Cardiac muscle cell (in vitro differentiated cells and primary cell): Measurements from ENCODE around the gene WDFY3. TPM values are rescaled to one million over a fixed set of nuclear protein-coding genes. Genes with fewer than 3 reads are reported as not detected.

Experiments
- DNase-seq, 2 donors: peaks; one replicate each; pipeline versions ENCODE4 v3.0.0 to v3.0.0-alpha.2; 2010 to 2017; ENCODE audit warnings: low read depth in 1 of 2, low spot score in 1 of 2
- H3K27ac ChIP-seq: fragments of 200-600 bp; sonication (generic); 2 replicates; pipeline ENCODE4 v1.5.1; 2016
- H3K27me3 ChIP-seq: fragments of 200-600 bp; sonication (generic); 2 replicates; pipeline ENCODE4 v1.6.0; 2016; ENCODE audit warnings: control low read depth
- H3K36me3 ChIP-seq: fragments of 200-600 bp; sonication (generic); 2 replicates; pipeline ENCODE4 v1.5.1; 2016; ENCODE audit warnings: control low read depth
- H3K4me1 ChIP-seq: fragments of 200-600 bp; sonication (generic); 2 replicates; pipeline ENCODE4 v1.8.1; 2017; ENCODE audit warnings: low read depth, mild to moderate bottlenecking, mixed run types
- H3K4me3 ChIP-seq: fragments of 200-600 bp; sonication (generic); 2 replicates; pipeline ENCODE4 v1.5.1; 2016; ENCODE audit warnings: mild to moderate bottlenecking
- H3K9me3 ChIP-seq: fragments of 200-600 bp; sonication (generic); 2 replicates; pipeline ENCODE4 v1.5.1; 2017; ENCODE audit warnings: low read depth, mild to moderate bottlenecking, control low read depth
- polyA plus RNA-seq: library from polyadenylated mRNA; unstranded; fragments of >200 nt; fragmentation: Nextera tagmentation; extraction: Ambion mirVana; gene quantifications from 2 replicates; pipeline ENCODE4 v1.2.1, GENCODE V29; 2016
- total RNA-seq: library from RNA; depleted of rRNA; stranded (reverse); fragments of >200 nt; gene quantifications from 2 replicates; pipeline ENCODE4 v1.2.3, GENCODE V29; 2016
- TF ChIP-seq, protein P1 (sequence below): IDR thresholded peaks from 2 replicates; pipeline ENCODE4 v1.5.1; 2012; ENCODE audit warnings: low read depth, mild to moderate bottlenecking, low read length

WDFY3 gene
- total and polyA plus RNA-seq, 2 experiments from 2014 or later = 9.6 to 59.0 TPM

DNA sequence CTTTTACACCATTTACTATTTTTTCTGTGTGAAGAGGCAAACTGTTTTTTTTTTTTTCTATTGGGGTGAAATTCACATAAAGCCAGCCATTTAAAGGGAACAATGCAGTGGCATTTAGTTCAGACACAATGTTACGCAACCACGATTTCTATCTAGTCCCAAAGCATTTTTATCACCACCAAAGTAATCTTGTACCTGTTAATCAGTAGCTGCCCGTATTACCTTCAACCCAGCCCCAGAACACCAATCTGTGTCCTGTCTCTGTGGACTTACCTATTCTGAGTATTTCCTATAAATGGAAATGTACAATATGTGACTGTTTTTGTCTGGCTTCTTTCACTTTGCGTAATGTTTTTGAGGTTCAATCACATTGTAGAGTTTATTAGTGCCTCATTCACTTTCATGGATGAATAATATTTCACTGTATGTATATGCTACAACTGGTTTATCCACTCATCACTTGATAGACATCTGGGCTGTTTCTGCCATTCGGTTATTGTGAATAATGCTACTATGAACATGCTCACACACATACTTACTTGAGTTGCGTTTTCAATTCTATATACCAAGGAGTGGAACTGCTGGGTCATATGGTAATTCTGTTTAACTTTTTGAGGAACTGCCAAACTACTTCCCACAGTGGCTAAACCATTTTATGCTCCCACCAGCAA lies 267.4 kb downstream of the WDFY3 start:
- no peak overlapping the region for H3K27ac ChIP-seq
- no peak for DNase-seq
- TF ChIP-seq, protein P1, sequence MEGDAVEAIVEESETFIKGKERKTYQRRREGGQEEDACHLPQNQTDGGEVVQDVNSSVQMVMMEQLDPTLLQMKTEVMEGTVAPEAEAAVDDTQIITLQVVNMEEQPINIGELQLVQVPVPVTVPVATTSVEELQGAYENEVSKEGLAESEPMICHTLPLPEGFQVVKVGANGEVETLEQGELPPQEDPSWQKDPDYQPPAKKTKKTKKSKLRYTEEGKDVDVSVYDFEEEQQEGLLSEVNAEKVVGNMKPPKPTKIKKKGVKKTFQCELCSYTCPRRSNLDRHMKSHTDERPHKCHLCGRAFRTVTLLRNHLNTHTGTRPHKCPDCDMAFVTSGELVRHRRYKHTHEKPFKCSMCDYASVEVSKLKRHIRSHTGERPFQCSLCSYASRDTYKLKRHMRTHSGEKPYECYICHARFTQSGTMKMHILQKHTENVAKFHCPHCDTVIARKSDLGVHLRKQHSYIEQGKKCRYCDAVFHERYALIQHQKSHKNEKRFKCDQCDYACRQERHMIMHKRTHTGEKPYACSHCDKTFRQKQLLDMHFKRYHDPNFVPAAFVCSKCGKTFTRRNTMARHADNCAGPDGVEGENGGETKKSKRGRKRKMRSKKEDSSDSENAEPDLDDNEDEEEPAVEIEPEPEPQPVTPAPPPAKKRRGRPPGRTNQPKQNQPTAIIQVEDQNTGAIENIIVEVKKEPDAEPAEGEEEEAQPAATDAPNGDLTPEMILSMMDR = no peak
- H3K27me3 ChIP-seq = no peaks in the 10 kb centered on the region
- no peaks in the 10 kb centered on the region for H3K4me1 ChIP-seq
- H3K9me3 ChIP-seq = no peaks in the 10 kb centered on the region
- H3K36me3 ChIP-seq = peaks cover 64% of the 10 kb centered on the region
- no peak overlapping the region for H3K4me3 ChIP-seq

DNA sequence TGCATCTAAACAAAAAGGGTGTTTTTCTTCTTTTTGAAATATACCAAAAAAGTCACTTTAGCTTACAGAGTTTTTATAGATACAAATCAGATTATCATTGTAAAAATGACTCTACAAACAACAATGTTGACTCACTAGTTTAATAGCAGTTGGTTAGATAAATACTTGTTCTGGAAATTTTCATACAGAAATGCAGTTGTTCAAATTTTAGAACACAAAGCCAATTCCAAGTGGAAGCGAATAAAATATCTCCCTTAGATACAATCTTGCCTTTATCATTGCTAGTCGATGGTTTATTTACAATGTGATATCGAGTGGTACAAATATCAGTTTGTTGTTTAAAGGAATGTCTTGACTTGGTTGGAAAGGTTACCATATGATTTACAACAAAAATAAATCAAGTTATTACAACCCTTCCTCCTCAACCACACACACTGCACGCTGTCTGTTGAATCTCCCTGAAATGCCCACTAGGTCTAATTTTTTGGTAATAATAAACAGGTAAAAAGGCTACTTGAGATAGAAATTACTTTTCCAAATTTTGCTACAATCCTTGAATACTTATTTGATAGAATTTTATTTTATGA lies 268.8 kb downstream of the WDFY3 start:
- H3K27ac ChIP-seq = no peak overlapping the region
- no peak overlapping the region for H3K4me3 ChIP-seq
- H3K36me3 ChIP-seq = peaks cover 65% of the 10 kb centered on the region
- DNase-seq = no peak
- no peaks in the 10 kb centered on the region for H3K4me1 ChIP-seq
- TF ChIP-seq, protein P1 = no peak
- H3K27me3 ChIP-seq = no peaks in the 10 kb centered on the region
- H3K9me3 ChIP-seq = no peaks in the 10 kb centered on the region

DNA sequence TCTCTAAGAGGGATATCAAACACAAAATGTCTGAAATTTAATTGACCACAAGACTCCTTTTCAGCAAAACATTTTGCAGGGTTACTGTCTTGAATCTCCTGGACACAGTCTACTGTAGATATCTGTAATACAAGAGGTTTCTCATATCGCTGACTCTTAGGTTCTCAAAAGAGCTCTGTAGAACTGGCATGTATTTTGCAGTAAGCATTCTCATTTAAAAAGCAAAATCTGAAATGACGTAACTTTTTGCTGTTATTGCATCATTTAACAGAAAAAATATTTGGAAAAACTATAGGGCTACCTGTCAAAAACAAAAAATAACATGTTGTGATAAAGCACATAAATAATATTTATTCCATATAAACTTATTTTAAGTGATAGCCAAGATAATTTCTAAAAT lies 269.3 kb downstream of the WDFY3 start:
- DNase-seq = peak in 1 of 2 donors; percentile 27
- TF ChIP-seq, protein P1 = no peak
- Histone ChIP-seq H3K4me3 (no peak overlapping the region), H3K36me3 (peaks cover 69% of the 10 kb centered on the region), H3K27ac (no peak overlapping the region), H3K27me3 (no peaks in the 10 kb centered on the region), H3K9me3 (no peaks in the 10 kb centered on the region), H3K4me1 (no peaks in the 10 kb centered on the region)

DNA sequence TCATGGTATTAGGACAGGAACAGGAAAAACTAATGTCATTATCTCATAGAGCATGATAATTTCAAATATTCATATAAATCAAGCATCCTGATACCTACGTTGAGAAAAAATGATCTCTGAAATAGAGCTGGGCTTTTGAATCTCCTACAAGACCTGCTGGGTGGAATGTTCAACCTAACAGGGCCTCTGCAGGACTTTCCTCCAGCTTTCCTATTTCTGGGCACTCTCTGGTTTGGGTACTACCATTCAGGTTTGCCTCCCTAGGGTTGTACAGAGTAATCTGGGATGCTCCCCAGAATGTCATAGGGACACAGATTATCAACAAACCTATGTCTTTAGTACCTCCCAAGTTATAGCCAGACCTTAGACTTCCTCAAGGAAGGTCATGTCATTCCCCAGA lies 274.7 kb downstream of the WDFY3 start:
- no peaks in the 10 kb centered on the region for H3K27me3 ChIP-seq
- no peaks in the 10 kb centered on the region for H3K4me1 ChIP-seq
- no peak overlapping the region for H3K27ac ChIP-seq
- DNase-seq = no peak
- H3K36me3 ChIP-seq = peaks cover 43% of the 10 kb centered on the region
- H3K4me3 ChIP-seq = no peak overlapping the region
- TF ChIP-seq, protein P1 = no peak
- no peaks in the 10 kb centered on the region for H3K9me3 ChIP-seq

DNA sequence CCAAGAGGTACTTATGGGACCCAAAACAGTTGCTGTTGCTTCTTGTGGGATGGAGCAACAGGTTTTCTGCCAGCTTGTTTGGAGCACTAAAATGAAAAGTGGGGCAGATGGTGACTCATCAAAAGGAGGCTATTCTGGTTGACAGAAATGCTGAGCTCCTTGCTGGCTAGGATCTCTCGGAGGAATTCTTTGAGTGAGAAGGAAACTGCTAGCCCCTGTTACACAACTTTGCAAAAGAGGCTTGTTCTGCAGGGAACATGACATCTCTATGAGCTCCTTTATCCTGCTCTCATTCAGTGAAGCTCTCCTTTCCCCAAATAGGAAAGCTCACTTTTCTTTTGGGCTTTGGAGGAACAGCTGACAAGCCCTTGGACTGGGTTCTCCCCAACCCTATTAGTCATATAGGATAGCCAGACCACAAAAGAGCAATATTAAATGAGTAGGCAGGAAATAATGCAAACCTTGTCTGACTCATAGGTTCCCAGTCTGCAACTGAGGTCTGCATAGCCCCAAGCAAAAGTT lies 275.3 kb downstream of the WDFY3 start:
- TF ChIP-seq, protein P1 = no peak
- DNase-seq = peak in 1 of 2 donors; percentile 93
- Histone ChIP-seq H3K36me3 (peaks cover 39% of the 10 kb centered on the region), H3K27me3 (no peaks in the 10 kb centered on the region), H3K4me1 (no peaks in the 10 kb centered on the region), H3K27ac (no peak overlapping the region), H3K9me3 (no peaks in the 10 kb centered on the region), H3K4me3 (no peak overlapping the region)
